H9 (cell line): ENCODE measurements around the gene ITSN1. TPM values are rescaled to one million over a fixed set of nuclear protein-coding genes. Genes with fewer than 3 reads are reported as not detected.
A peak's percentile ranks its signal among the peaks of the same experiment; 100 is the strongest.

Experiments used
- DNase-seq: peaks from one replicate; pipeline ENCODE4 v3.0.0-alpha.2; 2017
- H2AFZ ChIP-seq: one replicate; pipeline ENCODE4 v1.6.1; 2013; ENCODE audit warnings: mild to moderate bottlenecking, low read length, control low read depth, moderate library complexity
- H2AK5ac ChIP-seq: 2 replicates; pipeline ENCODE4 v1.6.1; 2013; ENCODE audit warnings: low read length, control low read depth, mixed read lengths; ENCODE audit not compliant: insufficient read length
- H2BK120ac ChIP-seq: one replicate; pipeline ENCODE4 v1.6.1; 2013; ENCODE audit warnings: low read depth, mild to moderate bottlenecking, low read length, control low read depth, inconsistent platforms; ENCODE audit not compliant: poor library complexity, severe bottlenecking
- H2BK12ac ChIP-seq: 2 replicates; pipeline ENCODE4 v1.6.1; 2013; ENCODE audit warnings: low read length, control low read depth, mixed read lengths, low read depth; ENCODE audit not compliant: insufficient read length
- H2BK15ac ChIP-seq: 2 replicates; pipeline ENCODE4 v1.6.1; 2013; ENCODE audit warnings: low read depth, low read length, control low read depth
- H2BK20ac ChIP-seq: one replicate; pipeline ENCODE4 v1.6.1; 2013; ENCODE audit warnings: low read depth, mild to moderate bottlenecking, low read length, control low read depth, inconsistent platforms; ENCODE audit not compliant: poor library complexity, severe bottlenecking
- H2BK5ac ChIP-seq: 2 replicates; pipeline ENCODE4 v1.6.1; 2013; ENCODE audit warnings: low read length, control low read depth, mixed read lengths; ENCODE audit not compliant: insufficient read length
- H3K14ac ChIP-seq: 2 replicates; pipeline ENCODE4 v1.6.1; 2013; ENCODE audit warnings: low read length, control low read depth; ENCODE audit not compliant: insufficient read depth
- H3K18ac ChIP-seq: 2 replicates; pipeline ENCODE4 v1.6.1; 2013; ENCODE audit warnings: low read depth, mild to moderate bottlenecking, mixed read lengths, low read length, control low read depth; ENCODE audit not compliant: insufficient read length
- H3K23ac ChIP-seq: 2 replicates; pipeline ENCODE4 v1.6.1; 2013; ENCODE audit warnings: low read length, control low read depth, mixed read lengths, low read depth; ENCODE audit not compliant: insufficient read length
- H3K23me2 ChIP-seq: 2 replicates; pipeline ENCODE4 v1.6.1; 2013; ENCODE audit warnings: low read depth, mild to moderate bottlenecking, mixed read lengths, low read length, control low read depth; ENCODE audit not compliant: insufficient read length, poor library complexity, severe bottlenecking
- H3K27ac ChIP-seq: 2 replicates; pipeline ENCODE4 v1.5.1; 2013; ENCODE audit warnings: low read length, control low read depth, mixed read lengths, low read depth; ENCODE audit not compliant: insufficient read length
- H3K27me3 ChIP-seq: 2 replicates; pipeline ENCODE4 v1.6.1; 2013; ENCODE audit warnings: low read length, control low read depth, inconsistent platforms; ENCODE audit not compliant: insufficient read depth
- H3K4ac ChIP-seq: 2 replicates; pipeline ENCODE4 v1.6.1; 2013; ENCODE audit warnings: low read depth, mild to moderate bottlenecking, control low read depth, inconsistent platforms, low read length, moderate library complexity
- H3K4me1 ChIP-seq: 2 replicates; pipeline ENCODE4 v1.6.1; 2013; ENCODE audit warnings: low read length, control low read depth, inconsistent platforms; ENCODE audit not compliant: insufficient read depth
- H3K4me2 ChIP-seq: 2 replicates; pipeline ENCODE4 v1.6.1; 2013; ENCODE audit warnings: low read length, control low read depth, mixed read lengths; ENCODE audit not compliant: insufficient read length, insufficient read depth
- H3K56ac ChIP-seq: 2 replicates; pipeline ENCODE4 v1.6.1; 2013; ENCODE audit warnings: low read depth, mild to moderate bottlenecking, mixed read lengths, low read length, control low read depth; ENCODE audit not compliant: insufficient read length
- H3K79me1 ChIP-seq: 2 replicates; pipeline ENCODE4 v1.6.1; 2013; ENCODE audit warnings: low read depth, mild to moderate bottlenecking, moderate library complexity, low read length, control low read depth, inconsistent platforms; ENCODE audit not compliant: insufficient read depth, poor library complexity, severe bottlenecking
- H3K79me2 ChIP-seq: 2 replicates; pipeline ENCODE4 v1.6.1; 2013; ENCODE audit warnings: low read length, control low read depth, inconsistent platforms; ENCODE audit not compliant: insufficient read depth
- H3K9ac ChIP-seq: 2 replicates; pipeline ENCODE4 v1.6.1; 2013; ENCODE audit warnings: low read length, control low read depth, mixed read lengths; ENCODE audit not compliant: insufficient read length; ENCODE audit errors: extremely low read depth
- H3K9me3 ChIP-seq: one replicate; pipeline ENCODE4 v1.6.1; 2013; ENCODE audit warnings: low read depth, low read length, inconsistent platforms; ENCODE audit not compliant: control insufficient read depth
- H3T11ph ChIP-seq: one replicate; pipeline ENCODE4 v1.6.1; 2013; ENCODE audit warnings: mild to moderate bottlenecking, low read length, control low read depth, inconsistent platforms
- H4K20me1 ChIP-seq: one replicate; pipeline ENCODE4 v1.6.1; 2013; ENCODE audit not compliant: control insufficient read depth, insufficient read length, insufficient read depth
- H4K5ac ChIP-seq: 2 replicates; pipeline ENCODE4 v1.6.1; 2013; ENCODE audit warnings: low read depth, mild to moderate bottlenecking, mixed read lengths, low read length, control low read depth; ENCODE audit not compliant: insufficient read length
- H4K8ac ChIP-seq: replicated peaks from 2 replicates; pipeline ENCODE4 v1.6.1; 2013; ENCODE audit warnings: low read length, control low read depth, mixed read lengths, low read depth; ENCODE audit not compliant: insufficient read length
- H4K91ac ChIP-seq: 2 replicates; pipeline ENCODE4 v1.6.1; 2013; ENCODE audit warnings: low read depth, mild to moderate bottlenecking, moderate library complexity, mixed read lengths, low read length, control low read depth; ENCODE audit not compliant: insufficient read length
- H3K27ac Mint-ChIP-seq, 3 experiments: 2 replicates in 2 of 3; 3 replicates in 1 of 3; pipeline ENCODE4 v1.8.0; 2020 to 2021; ENCODE audit warnings: mixed read lengths in 3 of 3, mild to moderate bottlenecking in 1 of 3, moderate library complexity in 1 of 3
- H3K27me3 Mint-ChIP-seq: 2 replicates; pipeline ENCODE4 v1.8.0; 2021; ENCODE audit warnings: low read depth, mild to moderate bottlenecking, moderate library complexity, mixed read lengths
- H3K36me3 Mint-ChIP-seq, 3 experiments: 2 replicates in 2 of 3; 3 replicates in 1 of 3; pipeline ENCODE4 v1.8.0; 2020 to 2021; ENCODE audit warnings: low read depth in 3 of 3, mixed read lengths in 3 of 3; ENCODE audit not compliant: insufficient read depth in 1 of 3
- H3K4me1 Mint-ChIP-seq, 2 experiments: 2 replicates each; pipeline ENCODE4 v1.8.0; 2020; ENCODE audit warnings: mixed read lengths in 2 of 2
- H3K4me3 Mint-ChIP-seq, 2 experiments: 2 replicates in 1 of 2; 3 replicates in 1 of 2; pipeline ENCODE4 v1.8.0; 2020 to 2021; ENCODE audit warnings: mild to moderate bottlenecking in 2 of 2, mixed read lengths in 2 of 2, moderate library complexity in 1 of 2
- H3K9me3 Mint-ChIP-seq, 2 experiments: 2 replicates in 1 of 2; 3 replicates in 1 of 2; pipeline ENCODE4 v1.8.0; 2020; ENCODE audit warnings: mild to moderate bottlenecking in 2 of 2, mixed read lengths in 2 of 2, moderate library complexity in 1 of 2
- CTCF ChIP-seq: fragments of 200-600 bp; sonication (generic); conservative IDR thresholded peaks from 3 replicates; pipeline ENCODE4 v1.8.0; 2021; ENCODE audit warnings: antibody characterized with exemption, mild to moderate bottlenecking
- WGBS: extraction: QIAGEN DNeasy Blood & Tissue Kit; methylation state at CpG from one replicate; pipeline ENCODE4 v1.1.7; 2013; ENCODE audit warnings: missing lambda C conversion rate, low lambda C conversion rate, mixed read lengths; ENCODE audit not compliant: insufficient read length; ENCODE audit errors: extremely low coverage; 5-methylcytosine and 5-hydroxymethylcytosine counted together
- total RNA-seq: library from RNA; stranded (reverse); gene quantifications from 2 replicates; pipeline ENCODE4 v1.2.1, GENCODE V29; 2021

ITSN1 gene
- total RNA-seq, 1 experiment from 2014 or later = 94.2 TPM

GRCh38 chr21:33668620-33669019 is 26.3 kb downstream of the ITSN1 start:
- no peak for DNase-seq
- Histone ChIP-seq H4K91ac (no peak overlapping the region), H4K5ac (no peak overlapping the region), H3K9me3 (no peaks in the 10 kb centered on the region), H2BK5ac (no peak overlapping the region), H3K14ac (no peak overlapping the region), H2AFZ (no peak overlapping the region), H2AK5ac (no peak overlapping the region), H3K79me2 (peaks cover 32% of the 10 kb centered on the region; the same call in 1 of the 2 replicates), H3T11ph (no peak overlapping the region), H3K56ac (no peak overlapping the region), H3K4me1 (no peaks in the 10 kb centered on the region; the same call in 1 of the 2 replicates), H3K4ac (no peak overlapping the region), H3K79me1 (peaks cover 21% of the 10 kb centered on the region), H3K18ac (no peak overlapping the region), H2BK20ac (no peak overlapping the region), H2BK15ac (no peak overlapping the region), H2BK12ac (no peak overlapping the region), H4K20me1 (peaks cover 3% of the 10 kb centered on the region), H3K23me2 (no peaks in the 10 kb centered on the region), H3K4me2 (no peak overlapping the region), H3K9ac (no peak overlapping the region), H3K23ac (no peak overlapping the region), H3K27me3 (no peaks in the 10 kb centered on the region), H3K27ac (no peak overlapping the region), H2BK120ac (no peak overlapping the region), H4K8ac (no peak overlapping the region)
- Mint-ChIP-seq H3K27me3 (no peaks in the 10 kb centered on the region), H3K4me1 (peaks cover 46% of the 10 kb centered on the region in 2 experiments), H3K36me3 (peaks cover 0 to 5% (median 2%) of the 10 kb centered on the region in 3 experiments; a peak in 1 of 7 replicates), H3K27ac (peak overlapping the region; percentile 38 to 49 (median 46); a peak in 3 of 7 replicates), H3K4me3 (no peak overlapping the region), H3K9me3 (no peaks in the 10 kb centered on the region)
- TF ChIP-seq CTCF = no peak
- WGBS = no CpG with 5 or more reads among the region's 2 CpGs
